ENCODE data around the gene USP32. TPM values are rescaled to one million over a fixed set of nuclear protein-coding genes. Genes with fewer than 3 reads are reported as not detected.

Gene USP32
- polyA plus RNA-seq, 1 donor (not counting 4 experiments of a cell fraction or from before 2014, with no cell fraction given) = 37.6 TPM

- dilution Hi-C loops (cut with MboI; ENCODE audit: extremely low pct_ligation_motif_present, low sequenced_read_pairs) = no loop called here
- no peak overlapping the region for H2AFZ ChIP-seq (ENCODE audit: control insufficient read depth, low read length)
- no peak for FAIRE-seq
These were observed 20.8 kb upstream of the USP32 start for GRCh38 chr17:60412701-60413100.

GRCh38 chr17:60410001-60410400, 18.1 kb upstream of the USP32 start:
- Histone ChIP-seq H3K4me3 (ENCODE audit: control insufficient read depth in 2 of 3, extremely low read depth in 1 of 3, insufficient read depth in 2 of 3, low read depth in 1 of 3, low read length in 3 of 3) (no peak overlapping the region), H3K36me3 (ENCODE audit: control insufficient read depth in 2 of 2, extremely low read depth in 1 of 2, insufficient read depth in 2 of 2, low read length in 2 of 2) (no peaks in the 10 kb centered on the region), H4K20me1 (ENCODE audit: control insufficient read depth, extremely low read depth, insufficient read depth, low read length) (no peaks in the 10 kb centered on the region), H2AFZ (ENCODE audit: control insufficient read depth, low read length) (no peak overlapping the region), H3K4me1 (ENCODE audit: control insufficient read depth, extremely low read depth, insufficient read depth, low read length) (no peaks in the 10 kb centered on the region), H3K27me3 (ENCODE audit: control insufficient read depth, extremely low read depth, insufficient read depth, low read length) (no peaks in the 10 kb centered on the region), H3K9ac (ENCODE audit: control insufficient read depth, extremely low read depth, insufficient read depth, low read length) (no peak overlapping the region), H3K27ac (ENCODE audit: control insufficient read depth, insufficient read depth, low read length) (no peak overlapping the region), H3K4me2 (ENCODE audit: control insufficient read depth, extremely low read depth, insufficient read depth, low read depth, low read length) (no peak overlapping the region), H3K79me2 (ENCODE audit: control insufficient read depth, insufficient read depth, low read length) (no peaks in the 10 kb centered on the region), H3K9me1 (ENCODE audit: control insufficient read depth, extremely low read depth, insufficient read depth, low read length) (no peaks in the 10 kb centered on the region), H3K9me3 (ENCODE audit: control insufficient read depth, low read depth, low read length) (no peaks in the 10 kb centered on the region)
- dilution Hi-C loops (cut with MboI; ENCODE audit: extremely low pct_ligation_motif_present, low sequenced_read_pairs) = no loop called here
- no peak for FAIRE-seq
- no peak for DNase-seq (ENCODE audit: low read depth, low spot score)
- TF ChIP-seq EZH2 (IDR thresholded peaks at IDR 0.05; ENCODE audit: low read length) = no peak
- no peak for TF ChIP-seq CTCF (optimal IDR thresholded peaks at IDR 0.05 in 1 of 3, IDR thresholded peaks at IDR 0.05 in 1 of 3, conservative IDR thresholded peaks at IDR 0.05 in 1 of 3; ENCODE audit: extremely low read depth in 1 of 3, insufficient read depth in 2 of 3, low read length in 3 of 3)

More at GRCh38 chr17:60412701-60413100, 20.8 kb upstream of the USP32 start:
- no peaks in the 10 kb centered on the region for H3K27me3 ChIP-seq (ENCODE audit: control insufficient read depth, extremely low read depth, insufficient read depth, low read length)
- DNase-seq (ENCODE audit: low read depth, low spot score) = no peak
- no peaks in the 10 kb centered on the region for H3K9me1 ChIP-seq (ENCODE audit: control insufficient read depth, extremely low read depth, insufficient read depth, low read length)
- no peaks in the 10 kb centered on the region for H3K9me3 ChIP-seq (ENCODE audit: control insufficient read depth, low read depth, low read length)
- no peak overlapping the region for H3K9ac ChIP-seq (ENCODE audit: control insufficient read depth, extremely low read depth, insufficient read depth, low read length)
- H3K4me1 ChIP-seq (ENCODE audit: control insufficient read depth, extremely low read depth, insufficient read depth, low read length) = no peaks in the 10 kb centered on the region
- no peak overlapping the region for H3K4me2 ChIP-seq (ENCODE audit: control insufficient read depth, extremely low read depth, insufficient read depth, low read depth, low read length)
- H3K36me3 ChIP-seq (ENCODE audit: control insufficient read depth in 2 of 2, extremely low read depth in 1 of 2, insufficient read depth in 2 of 2, low read length in 2 of 2) = no peaks in the 10 kb centered on the region
- H4K20me1 ChIP-seq (ENCODE audit: control insufficient read depth, extremely low read depth, insufficient read depth, low read length) = no peaks in the 10 kb centered on the region
- no peaks in the 10 kb centered on the region for H3K79me2 ChIP-seq (ENCODE audit: control insufficient read depth, insufficient read depth, low read length)
- H3K27ac ChIP-seq (ENCODE audit: control insufficient read depth, insufficient read depth, low read length) = no peak overlapping the region
- no peak overlapping the region for H3K4me3 ChIP-seq (ENCODE audit: control insufficient read depth in 2 of 3, extremely low read depth in 1 of 3, insufficient read depth in 2 of 3, low read depth in 1 of 3, low read length in 3 of 3)
- TF ChIP-seq EZH2 (IDR thresholded peaks at IDR 0.05; ENCODE audit: low read length) (no peak), CTCF (optimal IDR thresholded peaks at IDR 0.05 in 1 of 3, IDR thresholded peaks at IDR 0.05 in 1 of 3, conservative IDR thresholded peaks at IDR 0.05 in 1 of 3; ENCODE audit: extremely low read depth in 1 of 3, insufficient read depth in 2 of 3, low read length in 3 of 3) (no peak)
